H1 (cell line): ENCODE results near the gene EPHA8. TPM values are rescaled to one million over a fixed set of nuclear protein-coding genes. Genes with fewer than 3 reads are reported as not detected.

Source experiments
- CTCF ChIA-PET: fragments of 300-600 bp; sonication (Branson Sonifier 250); formaldehyde crosslinking; loops from one replicate; lab custom pipeline; 2021; ENCODE audit not compliant: partially characterized antibody; lab: Charles Lee
- POLR2A ChIA-PET: fragments of 300-600 bp; sonication (Branson Sonifier 250); formaldehyde crosslinking; loops from one replicate; lab custom pipeline; 2021; ENCODE audit warnings: inconsistent platforms; ENCODE audit not compliant: partially characterized antibody; lab: Charles Lee
- DNase-seq, 2 experiments: peaks; one replicate each; pipeline versions ENCODE4 v3.0.0 to v3.0.0-alpha.2; 2010 to 2022; ENCODE audit warnings: low spot score in 2 of 2, low read depth in 1 of 2, mixed read lengths in 1 of 2
- FAIRE-seq: peaks from 2 replicates; lab custom pipeline; 2011; peaks lifted over from hg19 to GRCh38; lab: Jason Lieb, UNC
- H2AFZ ChIP-seq: 2 replicates; pipeline ENCODE4 v1.8.1; 2012; ENCODE audit warnings: low read length, inconsistent platforms
- H2AK5ac ChIP-seq: 2 replicates; pipeline ENCODE4 v1.6.1; 2013; ENCODE audit warnings: low read depth, low read length
- H2BK120ac ChIP-seq: replicated peaks from 2 replicates; pipeline ENCODE3; 2013; ENCODE audit warnings: low read depth, low read length, inconsistent platforms
- H2BK12ac ChIP-seq: 2 replicates; pipeline ENCODE4 v1.6.1; 2013; ENCODE audit warnings: low read depth, low read length
- H2BK15ac ChIP-seq: 2 replicates; pipeline ENCODE4 v1.6.1; 2013; ENCODE audit warnings: low read length
- H2BK20ac ChIP-seq: 2 replicates; pipeline ENCODE4 v1.6.1; 2013; ENCODE audit warnings: low read length
- H2BK5ac ChIP-seq: 2 replicates; pipeline ENCODE4 v1.6.1; 2013; ENCODE audit warnings: low read depth, low read length
- H3K14ac ChIP-seq: 2 replicates; pipeline ENCODE4 v1.6.1; 2013; ENCODE audit warnings: inconsistent platforms; ENCODE audit not compliant: insufficient read length
- H3K18ac ChIP-seq: 2 replicates; pipeline ENCODE4 v1.6.1; 2013; ENCODE audit warnings: low read length; ENCODE audit errors: extremely low read depth
- H3K23ac ChIP-seq: 2 replicates; pipeline ENCODE4 v1.6.1; 2013; ENCODE audit warnings: inconsistent platforms; ENCODE audit not compliant: insufficient read length
- H3K23me2 ChIP-seq: 2 replicates; pipeline ENCODE4 v1.6.1; 2013; ENCODE audit warnings: low read depth, low read length
- H3K27ac ChIP-seq: 2 replicates; pipeline ENCODE4 v1.6.1; 2011; ENCODE audit warnings: low read depth, low read length, inconsistent platforms
- H3K27me3 ChIP-seq, 4 experiments: replicated peaks in 1 of 4; 1 replicate in 1 of 4; 2 replicates in 3 of 4; pipeline versions ENCODE4 v1.6.1 to v1.8.1; 2011 to 2013; ENCODE audit warnings: low read length in 3 of 4, mild to moderate bottlenecking in 3 of 4, inconsistent platforms in 2 of 4, mixed read lengths in 2 of 4, moderate library complexity in 1 of 4; ENCODE audit not compliant: control insufficient read depth in 3 of 4, insufficient read depth in 3 of 4; ENCODE audit errors: extremely low read depth in 1 of 4
- H3K36me3 ChIP-seq, 4 experiments: 2 replicates each; pipeline versions ENCODE4 v1.6.1 to v1.8.1; 2011 to 2013; ENCODE audit warnings: mild to moderate bottlenecking in 4 of 4, low read length in 3 of 4, moderate library complexity in 2 of 4, control low read depth in 1 of 4, inconsistent platforms in 1 of 4; ENCODE audit not compliant: insufficient read depth in 4 of 4, control insufficient read depth in 2 of 4
- H3K4ac ChIP-seq: replicated peaks from 2 replicates; pipeline ENCODE3; 2013; ENCODE audit warnings: low read length, low read depth, mixed read lengths, inconsistent platforms; ENCODE audit not compliant: insufficient read length
- H3K4me1 ChIP-seq, 4 experiments: replicated peaks in 1 of 4; 1 replicate in 1 of 4; 2 replicates in 3 of 4; pipeline versions ENCODE4 v1.6.1 to v1.8.1; 2011 to 2013; ENCODE audit warnings: low read length in 3 of 4, inconsistent platforms in 2 of 4, mixed read lengths in 1 of 4; ENCODE audit not compliant: insufficient read depth in 4 of 4, control insufficient read depth in 3 of 4
- H3K4me2 ChIP-seq, 2 experiments: 2 replicates each; pipeline versions ENCODE4 v1.6.1 to v1.8.1; 2011 to 2013; ENCODE audit warnings: low read depth in 2 of 2, low read length in 2 of 2, control low read depth in 1 of 2, inconsistent platforms in 1 of 2, mild to moderate bottlenecking in 1 of 2; ENCODE audit not compliant: insufficient read depth in 1 of 2
- H3K4me3 ChIP-seq, 4 experiments: fragments of 200-600, 300-600 bp in 1 of 4; sonication (generic), shearing (Covaris generic), sonication (Bioruptor Twin) in 1 of 4; 2 replicates each; pipeline versions ENCODE4 v1.5.1 to v1.8.1; 2011 to 2016; ENCODE audit warnings: low read length in 4 of 4, low read depth in 3 of 4, control low read depth in 2 of 4, inconsistent platforms in 2 of 4, mild to moderate bottlenecking in 2 of 4, mixed read lengths in 1 of 4, moderate library complexity in 1 of 4; ENCODE audit not compliant: insufficient read depth in 2 of 4; ENCODE audit errors: extremely low read depth in 1 of 4
- H3K56ac ChIP-seq: replicated peaks from 2 replicates; pipeline ENCODE3; 2013; ENCODE audit warnings: low read depth, mild to moderate bottlenecking, mixed read lengths, low read length, inconsistent platforms; ENCODE audit not compliant: insufficient read length
- H3K79me1 ChIP-seq: 2 replicates; pipeline ENCODE4 v1.6.1; 2013; ENCODE audit warnings: low read depth, low read length, control low read depth
- H3K79me2 ChIP-seq, 2 experiments: 2 replicates each; pipeline versions ENCODE4 v1.6.1 to v1.8.1; 2012 to 2013; ENCODE audit warnings: low read length in 2 of 2, mild to moderate bottlenecking in 2 of 2, inconsistent platforms in 1 of 2; ENCODE audit not compliant: insufficient read depth in 2 of 2, control insufficient read depth in 1 of 2
- H3K9ac ChIP-seq, 4 experiments: replicated peaks in 1 of 4; 1 replicate in 1 of 4; 2 replicates in 3 of 4; pipeline versions ENCODE4 v1.6.1 to v1.8.1; 2011 to 2013; ENCODE audit warnings: low read depth in 3 of 4, low read length in 3 of 4, control low read depth in 2 of 4, mild to moderate bottlenecking in 2 of 4, moderate library complexity in 2 of 4, inconsistent platforms in 1 of 4; ENCODE audit errors: extremely low read depth in 1 of 4
- H3K9me3 ChIP-seq, 2 experiments: 2 replicates each; pipeline versions ENCODE4 v1.6.1 to v1.8.1; 2012 to 2013; ENCODE audit warnings: mild to moderate bottlenecking in 2 of 2, moderate library complexity in 2 of 2, control low read depth in 1 of 2, inconsistent platforms in 1 of 2, low read depth in 1 of 2, low read length in 1 of 2, mixed read lengths in 1 of 2; ENCODE audit not compliant: insufficient read depth in 2 of 2
- H4K20me1 ChIP-seq, 2 experiments: replicated peaks in 1 of 2; 2 replicates each; pipeline versions ENCODE3 to v1.8.1; 2011 to 2013; ENCODE audit warnings: inconsistent platforms in 2 of 2, low read length in 2 of 2, mild to moderate bottlenecking in 1 of 2; ENCODE audit not compliant: insufficient read depth in 2 of 2, control insufficient read depth in 1 of 2
- H4K5ac ChIP-seq: 2 replicates; pipeline ENCODE4 v1.6.1; 2013; ENCODE audit warnings: low read length, low read depth, mixed read lengths, inconsistent platforms; ENCODE audit not compliant: insufficient read length
- H4K8ac ChIP-seq: 2 replicates; pipeline ENCODE4 v1.8.0; 2013; ENCODE audit warnings: mild to moderate bottlenecking, moderate library complexity, low read length, inconsistent platforms; ENCODE audit not compliant: insufficient read depth; ENCODE audit errors: extremely low read depth
- H4K91ac ChIP-seq: replicated peaks from 2 replicates; pipeline ENCODE3; 2013; ENCODE audit warnings: low read length, mixed read lengths, inconsistent platforms; ENCODE audit not compliant: insufficient read length
- BACH1 ChIP-seq: IDR thresholded peaks from 2 replicates; pipeline ENCODE4 v1.6.1; 2012; ENCODE audit warnings: low read length, improper control_type of control experiment
- CHD1 ChIP-seq: IDR thresholded peaks from 2 replicates; pipeline ENCODE4 v1.6.1; 2012; ENCODE audit warnings: low read depth, low read length, improper control_type of control experiment
- CTBP2 ChIP-seq: IDR thresholded peaks from 2 replicates; pipeline ENCODE4 v1.7.0; 2011; ENCODE audit warnings: borderline replicate concordance, mild to moderate bottlenecking, moderate library complexity, mixed read lengths, low read length; ENCODE audit not compliant: insufficient read depth, insufficient read length
- FOSL1 ChIP-seq: IDR thresholded peaks from 2 replicates; pipeline ENCODE4 v1.6.1; 2011; ENCODE audit warnings: mild to moderate bottlenecking, low read depth, low read length, moderate library complexity; ENCODE audit not compliant: insufficient read depth
- KDM4A ChIP-seq: IDR thresholded peaks from one replicate; pipeline ENCODE4 v1.7.1; 2012; ENCODE audit warnings: low read depth, mild to moderate bottlenecking, moderate library complexity, low read length, inconsistent platforms; ENCODE audit not compliant: severe bottlenecking
- NRF1 ChIP-seq: IDR thresholded peaks from 2 replicates; pipeline ENCODE4 v1.6.1; 2011; ENCODE audit warnings: mild to moderate bottlenecking, low read depth, low read length, improper control_type of control experiment
- POLR2A ChIP-seq, 2 experiments: IDR thresholded peaks; 1 replicate in 1 of 2; 2 replicates in 1 of 2; pipeline ENCODE4 v1.6.1; 2011; ENCODE audit warnings: low read depth in 2 of 2, low read length in 2 of 2, mild to moderate bottlenecking in 2 of 2; ENCODE audit errors: control extremely low read depth in 1 of 2
- RXRA ChIP-seq: IDR thresholded peaks from 2 replicates; pipeline ENCODE4 v1.6.1; 2011; ENCODE audit warnings: low read depth, mild to moderate bottlenecking, low read length, moderate library complexity; ENCODE audit not compliant: insufficient read depth
- SIRT6 ChIP-seq: IDR thresholded peaks from one replicate; pipeline ENCODE4 v1.7.1; 2012; ENCODE audit warnings: low read length, inconsistent platforms
- TAF7 ChIP-seq: optimal IDR thresholded peaks from 2 replicates; pipeline ENCODE3; 2011; ENCODE audit warnings: low read depth, mild to moderate bottlenecking, inconsistent platforms, low read length, moderate library complexity, borderline replicate concordance
- TBP ChIP-seq: IDR thresholded peaks from 2 replicates; pipeline ENCODE4 v1.6.1; 2011; ENCODE audit warnings: low read depth, low read length, improper control_type of control experiment
- WGBS, 2 experiments: shearing (Covaris generic) in 1 of 2; methylation state at CpG; one replicate each; pipeline versions ENCODE4 v1.1.6 to v1.1.7; 2013 to 2015; ENCODE audit warnings: low lambda C conversion rate in 2 of 2, mixed read lengths in 2 of 2, inconsistent platforms in 1 of 2, low coverage in 1 of 2, missing lambda C conversion rate in 1 of 2; ENCODE audit not compliant: insufficient replicate concordance in 2 of 2, insufficient coverage in 1 of 2, insufficient read length in 1 of 2; ENCODE audit errors: extremely low coverage in 1 of 2, missing lambda C conversion rate in 1 of 2; 5-methylcytosine and 5-hydroxymethylcytosine counted together
- polyA plus RNA-seq, 7 experiments: library from polyadenylated mRNA; depleted of rRNA in 3 of 7; stranded (reverse) in 5 of 7; unstranded in 2 of 7; fragments of >200 nt in 5 of 7; fragments of 200-250 nt in 2 of 7; gene quantifications; 1 replicate in 5 of 7; 2 replicates in 1 of 7; 4 replicates in 1 of 7; pipeline versions ENCODE4 v1.2.1 to v1.2.3, GENCODE V29; 2011 to 2013; ENCODE audit warnings: missing spikeins in 2 of 7, mixed read lengths in 2 of 7
- total RNA-seq: library from RNA; stranded (reverse); fragmentation: NEBNext Ultra II Directional; extraction: Animal tissue kit (Norgen Biotek cat#: 25700); gene quantifications from 2 replicates; pipeline ENCODE4 v1.2.1, GENCODE V29; 2021

EPHA8 gene
- total and polyA plus RNA-seq, 2 of the 8 experiments (the other 6 are each of a cell fraction or from before 2014, with no cell fraction given), result 4.0 to 8.4 TPM

DNA sequence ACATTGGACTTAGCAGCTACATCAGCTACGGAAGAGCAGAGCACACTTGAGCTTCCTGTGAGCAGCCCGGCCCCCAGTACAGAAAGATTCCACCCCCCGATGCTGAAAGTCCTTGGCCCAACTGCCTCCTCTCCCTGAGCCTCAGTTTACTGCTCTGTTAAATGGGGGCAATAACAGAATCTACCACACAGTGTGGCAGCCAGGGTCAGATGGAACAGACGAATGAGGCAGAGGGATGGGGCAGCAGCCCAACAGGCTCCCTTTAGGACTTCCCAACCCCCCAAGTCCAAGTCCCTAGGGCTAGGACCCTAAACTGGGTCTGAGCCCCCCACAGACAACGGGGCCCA lies 50.3 kb downstream of the EPHA8 start:
- H2BK5ac ChIP-seq, result no peak overlapping the region
- no peaks in the 10 kb centered on the region for H3K36me3 ChIP-seq
- H2BK12ac ChIP-seq, result no peak overlapping the region
- H3K27me3 ChIP-seq, result no peaks in the 10 kb centered on the region; a peak in 2 of 7 replicates
- H3K18ac ChIP-seq, result no peak overlapping the region
- no peak overlapping the region for H4K91ac ChIP-seq
- no peaks in the 10 kb centered on the region for H3K79me2 ChIP-seq
- H3K56ac ChIP-seq, result no peak overlapping the region
- H3K4me1 ChIP-seq, result peaks cover 0 to 9% (median 3%) of the 10 kb centered on the region in 4 experiments
- ChIA-PET CTCF (interaction anchor here (1.3 to 3.4 kb wide), 2 partner anchors 28 to 30 kb away, joined by 5 to 9 read pairs; no protein-coding TSS in a partner anchor), POLR2A (interaction anchor here (1.4 kb wide), 1 partner anchor 15 kb away, joined by 3 read pairs; no protein-coding TSS in a partner anchor)
- no peak overlapping the region for H4K8ac ChIP-seq
- H3K4me2 ChIP-seq, result no peak overlapping the region
- H3K23ac ChIP-seq, result no peak overlapping the region
- H2BK20ac ChIP-seq, result no peak overlapping the region
- no peak overlapping the region for H3K27ac ChIP-seq
- H3K9me3 ChIP-seq, result no peaks in the 10 kb centered on the region
- WGBS, 2 experiments, result 83% methylated on average over 5 of the region's 5 CpGs; no CpG with 5 or more reads in 1 of the 2 experiments
- H3K4me3 ChIP-seq, result no peak overlapping the region
- no peaks in the 10 kb centered on the region; the same call in 1 of the 2 replicates for H3K23me2 ChIP-seq
- H3K4ac ChIP-seq, result no peak overlapping the region
- H4K5ac ChIP-seq, result no peak overlapping the region
- peaks cover 0 to 8% of the 10 kb centered on the region in 2 experiments for H4K20me1 ChIP-seq
- FAIRE-seq (no peak), DNase-seq (no peak)
- no peak overlapping the region for H2AFZ ChIP-seq
- H3K14ac ChIP-seq, result no peak overlapping the region
- no peak overlapping the region for H2BK120ac ChIP-seq
- no peak overlapping the region for H3K9ac ChIP-seq
- no peak overlapping the region for H2AK5ac ChIP-seq
- no peak overlapping the region for H2BK15ac ChIP-seq
- H3K79me1 ChIP-seq, result no peaks in the 10 kb centered on the region
- TF ChIP-seq POLR2A (IDR thresholded peaks at IDR 0.05; ENCODE audit: control extremely low read depth in 1 of 2, low read depth in 2 of 2, low read length in 2 of 2), result no peak
- TF ChIP-seq RXRA, result no peak
- no peak for TF ChIP-seq TAF7
- no peak for TF ChIP-seq BACH1
- TF ChIP-seq TBP, result no peak
- TF ChIP-seq SIRT6, result no peak
- no peak for TF ChIP-seq KDM4A
- TF ChIP-seq FOSL1, result no peak
- TF ChIP-seq CTBP2, result no peak
- no peak for TF ChIP-seq CHD1
- no peak for TF ChIP-seq NRF1
